Measurements from ENCODE around the gene CCDC50.

DNA sequence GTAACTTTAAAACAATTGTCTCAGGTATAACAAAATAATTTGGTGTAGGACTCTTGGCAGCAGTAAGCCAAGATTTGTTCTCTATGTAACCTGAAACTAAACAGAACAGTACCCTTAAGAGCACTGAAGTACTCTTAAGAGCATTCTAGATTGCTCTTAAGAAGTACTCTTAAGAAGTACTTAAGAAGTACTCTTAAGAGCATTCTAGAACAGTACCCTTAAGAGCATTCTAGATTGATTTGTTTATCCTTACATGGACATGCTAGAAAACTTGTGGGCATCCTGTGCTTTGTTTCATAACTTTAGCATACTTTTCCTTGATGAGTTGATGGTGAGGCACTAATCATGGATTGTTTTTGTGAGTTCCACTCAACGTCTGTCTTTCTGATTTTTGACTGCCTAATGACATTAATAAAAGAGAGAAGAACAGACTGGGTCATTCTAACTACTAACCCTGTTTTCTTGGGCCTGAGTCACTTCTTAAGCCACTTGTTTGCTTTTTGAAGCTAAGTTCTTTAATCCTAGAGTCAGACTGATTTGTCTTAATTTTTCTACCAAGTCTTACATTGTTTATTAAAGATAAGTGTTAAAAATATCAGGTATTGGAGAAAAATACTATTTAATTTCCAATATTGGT is 58.4 kb downstream of the CCDC50 start:
- TF ChIP-seq, protein P1, sequence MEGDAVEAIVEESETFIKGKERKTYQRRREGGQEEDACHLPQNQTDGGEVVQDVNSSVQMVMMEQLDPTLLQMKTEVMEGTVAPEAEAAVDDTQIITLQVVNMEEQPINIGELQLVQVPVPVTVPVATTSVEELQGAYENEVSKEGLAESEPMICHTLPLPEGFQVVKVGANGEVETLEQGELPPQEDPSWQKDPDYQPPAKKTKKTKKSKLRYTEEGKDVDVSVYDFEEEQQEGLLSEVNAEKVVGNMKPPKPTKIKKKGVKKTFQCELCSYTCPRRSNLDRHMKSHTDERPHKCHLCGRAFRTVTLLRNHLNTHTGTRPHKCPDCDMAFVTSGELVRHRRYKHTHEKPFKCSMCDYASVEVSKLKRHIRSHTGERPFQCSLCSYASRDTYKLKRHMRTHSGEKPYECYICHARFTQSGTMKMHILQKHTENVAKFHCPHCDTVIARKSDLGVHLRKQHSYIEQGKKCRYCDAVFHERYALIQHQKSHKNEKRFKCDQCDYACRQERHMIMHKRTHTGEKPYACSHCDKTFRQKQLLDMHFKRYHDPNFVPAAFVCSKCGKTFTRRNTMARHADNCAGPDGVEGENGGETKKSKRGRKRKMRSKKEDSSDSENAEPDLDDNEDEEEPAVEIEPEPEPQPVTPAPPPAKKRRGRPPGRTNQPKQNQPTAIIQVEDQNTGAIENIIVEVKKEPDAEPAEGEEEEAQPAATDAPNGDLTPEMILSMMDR (IDR thresholded peaks at IDR 0.05), result no peak
- peak in 1 of 4 donors; percentile 16 for TF ChIP-seq POLR2A (IDR thresholded peaks at IDR 0.05)

Measured in upper lobe of left lung (tissue), 4 donors.